UCSD-AML1 (cell line): ENCODE data around the gene ZNF319.
"Not testable (repeated sequence)": the region's sequence is repeated elsewhere in the genome, so short reads cannot be mapped to it uniquely, and the experiment has no call there.

Source experiments
- DNase-seq: peaks from one replicate; lab custom pipeline; 2025; ENCODE audit not compliant: unreplicated experiment; lab: John Stamatoyannopoulos, UW

The ZNF319 gene

DNA sequence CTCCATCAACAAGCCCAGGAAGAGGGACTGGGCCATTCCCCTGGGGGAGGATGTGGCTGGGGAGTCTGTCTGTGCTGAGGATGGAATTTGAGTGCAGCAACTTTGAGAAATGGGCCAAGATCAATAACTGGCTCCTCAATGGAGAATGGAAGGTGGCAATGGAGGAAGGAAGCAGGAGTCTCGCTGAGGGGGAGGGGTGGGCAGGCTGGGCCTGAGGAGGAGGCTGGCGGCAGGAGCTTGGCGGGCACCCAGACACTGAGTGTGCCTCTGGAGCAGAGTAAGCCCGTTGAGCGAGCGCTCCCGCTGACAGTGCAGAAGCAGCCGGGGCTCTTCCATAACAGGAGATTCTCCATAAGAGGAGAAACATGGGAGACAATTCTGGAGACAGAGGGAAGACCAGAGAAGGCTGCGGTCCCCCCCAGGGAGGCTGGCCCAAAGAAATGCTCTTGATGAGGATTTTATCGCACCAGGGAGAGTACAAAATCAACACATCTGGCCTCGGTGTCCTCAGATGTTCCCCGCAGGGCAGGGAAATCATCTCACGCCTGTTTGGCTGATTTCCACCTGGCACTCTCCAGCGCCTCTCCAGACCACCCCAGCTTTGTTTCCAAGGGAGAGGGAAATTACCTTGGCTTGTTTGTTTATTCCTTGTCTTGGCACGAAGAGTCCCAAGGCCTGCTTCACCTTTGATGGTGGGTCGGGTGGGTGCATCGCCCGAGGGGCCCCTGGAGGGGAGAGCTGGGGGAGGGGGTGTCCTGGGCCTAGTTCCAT lies 22.3 kb upstream of the ZNF319 start:
- peak; percentile 29 for DNase-seq

DNA sequence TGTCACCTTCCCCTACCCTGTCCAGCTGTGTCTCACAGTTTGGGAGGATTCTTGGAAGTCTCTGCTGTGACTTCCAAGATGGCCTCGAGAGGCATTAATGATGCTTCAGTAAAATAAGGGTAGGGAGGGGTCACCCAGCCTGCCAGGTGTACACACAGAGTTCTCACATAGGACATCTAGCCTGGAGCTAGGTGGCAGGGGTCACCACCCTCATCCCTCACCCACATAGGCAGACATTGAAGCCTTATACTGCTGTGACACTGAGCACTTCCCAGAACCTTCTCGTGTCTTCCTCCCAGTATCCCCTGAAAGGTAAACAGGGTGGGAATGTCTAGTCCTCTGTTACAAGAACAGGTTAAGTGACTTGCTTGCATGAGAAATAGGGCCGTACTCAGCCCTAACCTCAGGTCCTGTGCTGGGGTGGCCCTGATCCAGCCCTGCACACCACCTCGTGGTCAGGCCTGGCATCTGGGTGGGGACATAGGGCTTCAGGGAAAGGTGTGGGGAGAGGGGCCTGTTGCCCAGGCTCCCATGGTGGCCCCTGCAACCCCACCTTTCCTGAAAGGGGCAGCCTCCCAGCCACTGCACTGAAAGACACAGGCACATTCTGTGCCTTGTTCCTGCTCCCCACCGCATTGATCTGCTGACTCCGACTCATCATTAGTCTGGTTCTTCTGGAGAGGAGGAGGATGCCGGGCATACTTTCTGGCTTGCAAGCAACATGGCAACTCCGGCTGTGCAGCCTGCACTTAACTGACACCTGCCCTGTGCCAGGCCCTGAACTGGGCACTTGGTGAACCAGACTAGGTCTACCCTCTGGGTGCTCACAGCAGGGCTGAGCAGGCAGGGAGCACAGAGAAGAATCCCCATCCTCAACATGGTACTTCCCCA lies 21.4 kb upstream of the ZNF319 start:
- DNase-seq, result no peak

DNA sequence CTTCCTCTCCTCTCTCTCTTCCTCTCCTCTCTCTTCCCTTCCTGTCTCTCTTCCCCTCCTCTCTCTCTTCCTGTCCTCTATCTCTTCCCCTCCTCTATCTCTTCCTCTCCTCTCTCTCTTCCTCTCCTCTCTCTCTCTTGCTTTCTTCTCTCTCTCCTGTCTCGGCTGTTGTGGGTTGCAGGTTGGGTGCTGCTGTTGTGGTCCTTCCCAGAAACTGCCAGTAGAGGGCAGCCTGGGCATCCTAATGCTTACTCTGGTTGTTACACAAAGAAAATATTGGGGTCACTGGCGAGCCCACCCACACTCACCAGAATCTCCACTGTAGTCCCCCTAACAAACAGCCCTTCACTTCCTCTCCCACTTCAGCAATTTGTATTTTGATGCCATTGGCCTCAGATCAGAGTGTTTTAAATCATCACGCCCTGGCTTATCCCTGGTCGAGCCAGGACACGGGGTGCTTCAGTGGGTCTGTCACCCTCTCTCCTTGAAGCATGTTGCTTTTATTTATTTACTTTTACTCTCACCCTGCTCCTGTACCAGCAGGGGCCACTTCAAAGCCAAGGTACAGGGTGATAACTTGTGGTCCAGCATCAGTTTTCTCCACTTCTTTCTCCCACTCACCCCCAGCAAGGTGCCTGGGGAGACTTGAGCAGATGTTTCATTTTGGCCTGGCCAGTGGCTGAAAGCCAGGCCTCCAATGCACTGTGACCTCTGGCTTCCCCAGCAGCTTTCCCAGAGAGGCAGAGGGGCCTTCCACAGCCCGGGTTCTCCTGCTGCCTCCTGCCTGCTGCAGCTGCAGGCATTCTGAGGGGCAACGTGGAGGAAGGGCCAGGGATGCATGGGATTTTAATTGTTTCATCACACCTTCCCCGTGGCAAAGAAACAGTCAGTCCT lies 20.4 kb upstream of the ZNF319 start:
- DNase-seq, result peak; percentile 47

DNA sequence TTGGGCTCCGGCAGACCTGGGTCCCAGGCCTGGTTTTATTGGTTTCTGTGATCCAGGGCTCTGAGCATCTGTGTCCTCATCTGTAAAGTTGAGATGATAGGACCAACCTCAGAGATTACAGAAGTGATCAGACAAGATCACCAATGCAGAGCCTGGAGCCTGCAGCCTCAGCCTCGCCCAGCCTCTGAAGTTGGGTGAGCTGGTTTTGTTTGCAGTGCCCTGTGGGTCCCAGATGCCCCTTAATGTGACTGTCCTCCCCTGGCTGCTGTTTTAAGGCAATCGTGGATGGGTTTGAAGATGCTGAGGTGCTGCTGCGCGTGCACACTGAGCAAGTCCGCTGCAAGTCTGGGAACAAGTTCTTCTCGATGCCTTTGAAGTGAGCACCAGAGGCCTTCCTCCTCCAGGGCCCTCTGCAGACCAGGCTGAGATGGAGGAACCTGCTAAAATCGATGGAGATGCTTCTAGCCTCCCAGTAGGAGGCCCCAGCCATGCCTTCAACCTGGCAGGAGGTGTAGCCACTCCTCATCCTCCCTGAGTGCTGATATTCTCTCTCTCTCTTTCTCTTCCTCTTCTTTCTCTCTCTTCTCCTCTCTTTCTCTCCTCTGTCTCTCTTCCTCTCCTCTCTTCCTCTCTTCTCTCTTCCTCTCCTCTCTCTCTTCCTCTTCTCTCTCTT lies 19.5 kb upstream of the ZNF319 start:
- DNase-seq, result no peak

DNA sequence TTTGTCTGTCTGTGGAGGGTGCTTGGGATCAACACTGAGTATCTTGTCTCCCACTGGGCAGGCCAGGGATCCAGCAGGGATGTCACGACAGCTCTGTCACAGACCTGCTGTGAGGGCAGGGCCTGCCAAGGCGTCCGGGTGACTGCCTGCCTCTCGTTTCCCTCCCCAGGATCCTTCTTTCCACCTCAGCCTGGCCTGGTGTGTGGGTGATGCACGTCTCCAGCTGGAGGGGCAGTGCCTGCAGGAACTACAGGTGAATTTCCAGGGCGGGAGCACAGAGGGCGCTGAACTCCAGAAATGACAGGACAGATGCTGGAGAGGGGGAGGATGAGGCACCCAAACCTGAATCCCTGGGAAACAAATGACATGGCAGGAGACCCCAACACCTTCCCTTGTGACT lies 18.3 kb upstream of the ZNF319 start:
- no peak for DNase-seq

DNA sequence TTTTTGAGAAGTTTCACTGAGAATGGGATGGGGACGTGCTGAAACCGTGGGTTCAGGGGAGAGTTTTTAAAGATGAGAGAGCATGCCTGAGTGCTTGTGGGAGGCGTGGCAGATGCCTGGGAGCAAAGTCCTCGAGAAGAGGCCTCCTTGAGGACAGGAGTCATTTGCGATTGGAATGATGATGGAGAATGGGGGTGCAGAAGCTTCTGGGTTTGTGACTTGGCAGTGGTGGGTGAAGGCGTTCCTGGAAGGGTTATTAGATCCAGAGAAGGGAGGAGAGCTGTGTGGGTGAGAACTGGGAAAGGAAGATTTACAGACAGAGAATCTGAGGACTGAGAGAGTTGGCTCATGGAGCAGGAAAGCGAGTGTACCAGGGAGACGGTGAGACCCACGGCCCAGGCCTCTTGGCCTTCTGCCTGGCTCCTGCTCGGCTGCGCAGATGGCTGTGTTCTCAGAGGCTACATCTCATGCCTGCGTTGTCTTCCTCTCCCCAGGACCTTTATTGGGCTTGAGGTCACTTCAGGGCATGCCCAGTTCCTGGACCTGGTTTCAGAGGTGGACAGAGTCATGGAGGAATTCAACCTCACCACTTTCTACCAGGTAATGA lies 16.5 kb upstream of the ZNF319 start:
- DNase-seq, result no peak

DNA sequence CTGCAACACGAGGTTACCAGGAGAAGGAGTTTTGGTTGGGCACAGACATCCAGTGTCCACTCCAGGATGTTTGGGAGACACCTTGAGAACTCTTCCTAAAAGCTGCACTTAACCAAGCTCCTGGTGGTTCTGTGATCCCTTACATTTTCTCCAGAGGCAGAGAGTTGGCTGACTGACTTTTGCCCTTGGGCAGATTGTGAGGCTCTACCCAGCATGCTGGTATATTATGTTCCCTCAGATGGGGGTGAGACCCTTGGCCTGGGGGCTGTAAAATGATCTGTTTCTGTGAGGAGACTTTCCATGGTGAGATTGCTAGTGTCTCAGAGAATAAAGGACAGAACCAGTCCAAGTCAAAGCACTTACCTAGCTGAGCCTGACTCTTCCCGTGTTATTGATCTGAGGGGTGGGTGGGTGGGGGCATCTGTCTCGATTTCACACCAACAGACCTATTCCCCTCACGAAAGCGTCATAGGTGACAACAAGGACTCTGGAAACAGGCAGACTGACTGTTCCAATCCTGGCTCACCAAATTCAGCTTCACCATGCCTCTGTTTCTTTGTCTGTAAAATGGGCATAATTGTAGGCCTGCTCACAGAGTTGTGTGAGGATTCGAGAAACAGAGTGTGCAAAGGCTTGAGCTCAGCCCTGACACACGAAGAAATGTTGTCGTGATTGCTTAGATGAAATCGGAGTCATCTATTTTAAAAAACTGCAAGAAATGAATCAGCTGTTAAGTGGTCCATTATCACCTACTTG lies 12.9 kb upstream of the ZNF319 start:
- no peak for DNase-seq

DNA sequence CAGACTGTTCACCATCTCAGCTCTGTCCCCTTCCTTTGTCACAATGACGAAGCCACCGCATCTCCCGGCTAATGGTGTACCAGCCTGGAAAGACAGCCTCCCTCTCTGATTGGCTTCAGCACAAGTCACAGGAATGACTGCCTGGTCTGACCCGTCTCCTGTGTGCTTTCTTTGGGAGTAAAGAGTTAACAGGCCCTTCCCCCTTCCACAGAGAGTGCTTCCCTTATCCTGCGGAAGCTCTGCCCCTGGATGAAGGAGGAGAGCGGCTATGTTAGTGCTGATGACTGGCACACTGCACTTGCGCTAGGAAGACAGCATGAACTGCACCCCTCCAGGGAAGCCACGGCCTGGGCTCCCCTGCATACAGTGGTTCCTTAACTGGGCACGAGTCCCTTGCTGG lies 12.0 kb upstream of the ZNF319 start:
- DNase-seq, result peak; percentile 39

DNA sequence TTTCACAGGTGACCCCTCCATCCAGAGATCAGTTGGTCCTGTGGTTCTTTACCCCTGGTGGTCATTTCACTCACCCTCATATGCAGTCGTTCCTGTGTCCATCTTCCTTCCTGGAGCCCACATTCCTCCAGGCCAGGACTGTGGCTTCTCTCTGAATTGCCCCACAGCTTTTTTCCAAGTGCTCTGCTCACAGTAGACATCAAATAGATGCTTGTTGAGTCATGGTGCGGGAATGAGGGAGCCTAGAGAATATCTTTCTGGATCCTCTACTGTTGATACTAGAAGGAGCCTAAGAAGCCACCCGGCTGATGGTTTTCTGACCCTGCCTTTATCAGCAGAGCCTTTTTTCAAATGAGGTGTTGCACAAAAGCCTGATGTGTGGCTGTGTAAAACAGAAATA lies 11.2 kb upstream of the ZNF319 start:
- no peak for DNase-seq

DNA sequence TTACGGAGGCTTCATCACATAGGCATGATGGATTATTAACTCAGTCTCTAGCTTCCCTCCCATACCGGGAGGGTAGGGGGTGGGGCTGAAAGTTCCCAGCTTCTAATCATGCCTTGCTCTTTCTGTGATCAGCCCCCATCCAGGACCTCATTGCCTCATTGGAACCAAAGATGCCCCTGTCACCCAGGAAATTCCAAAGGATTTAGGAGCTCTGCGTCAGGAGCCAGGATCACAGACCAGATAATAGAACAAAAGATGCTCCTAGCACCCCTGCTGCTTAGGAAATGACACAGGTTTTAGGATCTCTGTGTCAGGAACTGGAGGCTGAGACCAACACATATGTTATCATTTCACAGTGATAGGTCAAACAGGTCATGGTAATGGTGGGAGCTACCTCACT lies 10.4 kb upstream of the ZNF319 start:
- DNase-seq, result no peak

DNA sequence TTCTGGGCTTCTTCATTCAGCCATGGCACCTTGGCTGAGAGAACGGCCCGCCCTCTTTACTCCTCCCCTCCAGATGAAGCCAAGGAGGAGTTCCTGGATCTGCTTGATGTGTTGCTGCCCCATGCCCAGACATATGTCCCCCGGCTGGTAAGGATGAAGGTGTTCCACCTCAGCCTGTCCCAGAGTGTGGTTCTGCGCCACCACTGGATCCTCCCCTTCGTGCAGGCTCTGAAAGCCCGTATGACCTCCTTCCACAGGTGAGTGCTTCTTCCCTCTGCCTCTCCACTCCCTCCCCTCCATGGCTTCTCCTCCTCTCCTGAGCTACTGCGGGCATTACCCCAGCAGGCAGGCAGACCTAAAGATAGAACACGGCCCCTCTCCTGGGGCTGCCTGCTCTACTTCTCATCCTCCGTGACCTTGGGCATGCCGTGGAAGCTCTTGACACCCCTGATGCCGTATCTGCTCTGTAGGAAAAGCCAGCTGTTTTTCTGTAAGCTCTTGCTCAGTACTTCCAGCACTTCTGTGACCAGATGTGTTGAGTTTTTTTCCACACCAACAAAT lies 9.5 kb upstream of the ZNF319 start:
- DNase-seq, result no peak

DNA sequence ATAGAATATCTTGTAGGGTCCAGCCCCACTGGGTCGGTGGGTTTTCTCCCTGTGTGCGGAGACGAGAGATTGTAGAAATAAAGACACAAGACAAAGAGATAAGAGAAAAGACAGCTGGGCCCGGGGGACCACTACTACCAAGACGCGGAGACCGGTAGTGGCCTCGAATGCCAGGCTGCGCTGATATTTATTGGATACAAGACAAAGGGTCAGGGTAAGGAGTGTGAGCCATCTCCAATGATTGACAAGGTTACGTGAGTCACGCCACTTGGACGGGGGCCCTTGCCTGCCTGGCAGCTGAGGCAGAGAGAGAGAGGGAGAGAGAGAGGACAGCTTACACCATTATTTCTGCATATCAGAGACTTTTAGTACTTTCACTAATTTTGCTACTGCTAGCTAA lies 4.3 kb upstream of the ZNF319 start:
- not testable (repeated sequence) for DNase-seq

DNA sequence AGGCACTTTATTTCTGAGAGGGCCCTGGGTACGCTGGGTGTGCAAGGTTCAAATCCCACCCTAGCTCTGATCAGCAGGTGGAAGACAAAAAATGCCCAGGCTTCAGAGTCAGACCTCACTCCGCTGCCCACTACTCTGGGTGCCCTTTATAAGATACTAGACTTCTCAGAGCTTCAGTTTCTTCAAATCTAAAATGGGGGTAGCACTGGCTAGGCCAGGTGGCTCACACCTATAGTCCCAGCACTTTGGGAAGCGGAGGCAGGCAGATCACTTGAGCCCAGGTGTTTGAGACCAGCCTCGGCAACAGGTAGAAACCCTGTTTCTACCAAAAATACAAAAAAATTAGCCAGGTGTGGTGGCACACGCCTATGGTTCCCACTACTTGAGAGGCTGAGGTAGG lies 2.5 kb upstream of the ZNF319 start:
- DNase-seq, result no peak

DNA sequence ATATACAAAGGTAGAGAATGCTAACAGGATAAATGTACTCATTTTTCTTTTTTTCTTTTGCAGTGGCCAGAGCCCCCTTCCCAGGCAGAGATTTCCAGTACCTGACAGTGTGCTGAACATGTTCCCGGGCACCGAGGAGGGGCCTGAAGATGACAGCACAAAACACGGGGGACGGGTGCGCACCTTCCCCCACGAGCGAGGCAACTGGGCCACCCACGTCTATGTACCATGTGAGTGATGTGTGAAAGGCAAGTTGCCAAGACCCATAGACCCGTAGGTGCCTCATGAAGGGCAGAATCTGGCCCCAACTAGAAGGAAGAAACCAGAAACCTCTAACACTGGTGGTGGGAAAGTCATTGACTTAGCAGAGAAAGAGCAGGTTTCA lies 1.9 kb upstream of the ZNF319 start:
- DNase-seq, result no peak

DNA sequence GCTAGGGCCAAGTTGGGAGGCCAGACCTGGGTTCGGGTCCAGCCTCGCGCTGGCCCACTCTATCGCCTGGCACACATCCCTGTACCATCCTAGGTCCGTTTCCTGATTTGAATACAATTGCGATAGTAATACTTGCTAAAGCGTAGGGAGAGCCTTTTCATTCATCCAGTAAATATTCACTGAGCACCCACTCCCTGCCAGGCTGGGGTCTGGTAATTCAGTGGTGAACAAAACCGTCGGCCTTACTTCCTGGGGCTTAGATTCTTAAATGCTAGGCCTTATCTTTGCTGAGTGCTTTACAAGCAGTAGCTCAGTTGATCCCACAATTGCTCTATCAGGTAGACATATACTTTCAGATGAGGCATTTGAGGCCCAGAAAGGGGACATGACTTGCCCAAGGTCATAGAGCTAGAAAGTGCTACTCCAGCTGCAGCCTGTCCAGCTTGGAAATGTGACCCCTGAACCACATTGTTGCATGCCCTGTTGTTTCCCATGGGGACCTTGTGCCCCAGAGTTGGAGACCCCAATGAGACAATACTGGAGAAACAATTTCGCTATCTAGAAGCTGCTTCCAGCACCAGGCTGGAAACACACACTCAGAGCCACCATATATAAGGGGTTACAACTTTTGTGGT lies 1.4 kb upstream of the ZNF319 start:
- DNase-seq, result no peak

DNA sequence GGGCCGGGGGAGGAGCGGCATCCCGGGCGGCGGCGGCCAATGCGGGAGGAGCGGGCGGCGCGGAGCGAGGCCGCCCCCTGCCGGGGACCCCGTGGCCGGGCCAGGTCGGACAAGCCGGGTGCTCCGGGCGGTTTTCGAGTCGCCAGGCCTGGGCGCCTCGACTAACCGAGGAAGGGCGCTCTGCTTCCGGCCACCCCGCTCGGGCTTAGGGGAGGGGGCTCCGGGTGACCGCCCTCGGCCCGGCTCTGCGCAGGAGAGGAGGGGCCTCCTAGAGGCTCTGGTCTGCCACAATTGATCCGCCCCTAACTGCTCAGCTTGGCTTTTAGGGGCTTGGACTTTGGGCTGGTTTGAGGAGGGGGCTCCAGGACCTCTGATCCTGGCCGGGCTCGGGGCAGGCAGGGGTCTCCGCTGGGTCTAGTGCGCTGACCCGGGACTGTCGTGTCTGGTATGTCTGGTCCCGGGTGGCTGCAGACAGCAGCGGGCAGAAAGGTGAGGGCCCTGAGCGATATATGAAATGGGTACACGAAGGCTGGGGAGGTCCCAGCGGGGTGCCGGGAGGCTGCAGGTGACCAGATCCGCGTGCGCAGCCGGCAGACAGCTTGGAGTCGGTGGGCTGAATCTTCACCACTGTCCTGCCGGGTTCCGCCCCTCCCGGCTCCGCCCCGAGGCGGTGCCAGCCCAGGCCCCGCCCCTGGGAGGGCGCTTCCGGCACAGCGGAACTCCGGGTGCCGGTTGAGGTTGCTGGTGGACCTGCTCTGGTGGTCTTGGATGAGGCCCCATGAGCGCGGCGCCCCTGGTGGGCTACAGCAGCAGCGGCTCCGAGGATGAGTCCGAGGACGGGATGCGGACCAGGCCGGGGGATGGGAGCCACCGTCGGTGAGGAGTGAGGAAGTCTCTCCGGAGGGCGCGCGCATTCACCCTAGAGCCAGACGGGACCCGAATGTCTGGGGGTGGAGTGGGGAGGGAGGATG lies 519 bp upstream of the ZNF319 start, which contains the start of gene USB1:
TSS of gene USB1 (plus strand) at position 702 of the 971 bp plus-strand sequence. CDS start at position 779, 77 bp downstream.
- DNase-seq, result peak; percentile 88

DNA sequence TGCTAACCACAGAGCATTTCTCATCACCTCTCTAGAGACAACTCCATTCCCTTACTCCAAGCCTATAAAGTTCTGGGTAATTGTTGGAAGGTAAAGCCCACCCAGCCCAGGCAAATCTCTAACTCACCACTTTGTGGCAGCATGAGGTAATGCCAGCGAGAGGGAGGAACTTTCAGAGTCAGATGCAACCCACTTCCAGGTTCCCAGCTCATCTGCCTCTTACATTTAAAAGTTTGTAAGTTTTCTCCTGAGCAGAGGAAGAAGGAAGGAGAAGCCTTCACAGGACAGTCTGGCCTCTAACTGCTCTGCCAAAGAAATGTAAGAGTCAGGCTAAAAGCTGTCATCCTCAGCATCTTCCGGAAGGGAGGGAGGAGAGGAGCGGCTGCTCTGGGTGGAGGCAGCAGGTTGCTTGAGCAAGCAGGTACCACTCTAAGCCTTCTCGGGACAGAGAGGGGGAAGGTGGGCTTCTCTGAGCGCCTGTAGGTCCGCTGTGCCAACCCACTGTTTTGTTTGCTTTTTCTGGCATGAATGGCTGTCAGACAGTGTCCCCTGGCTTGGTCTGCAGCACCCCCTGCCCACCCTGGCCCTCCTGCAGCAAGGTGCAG lies 1.0 kb downstream of the ZNF319 start:
- DNase-seq, result no peak
